HG02970 (cell line): ENCODE results near the gene CBX2.
"Not testable (repeated sequence)": the region's sequence is repeated elsewhere in the genome, so short reads cannot be mapped to it uniquely, and the experiment has no call there.

ENCODE experiments used
- ATAC-seq: cut with Tn5 transposase; IDR thresholded peaks from one replicate; pipeline ENCODE4 v1.9.1; 2021; ENCODE audit warnings: mild to moderate bottlenecking, moderate library complexity, moderate number of reproducible peaks; ENCODE audit not compliant: unreplicated experiment, low FRiP score

CBX2 gene

DNA sequence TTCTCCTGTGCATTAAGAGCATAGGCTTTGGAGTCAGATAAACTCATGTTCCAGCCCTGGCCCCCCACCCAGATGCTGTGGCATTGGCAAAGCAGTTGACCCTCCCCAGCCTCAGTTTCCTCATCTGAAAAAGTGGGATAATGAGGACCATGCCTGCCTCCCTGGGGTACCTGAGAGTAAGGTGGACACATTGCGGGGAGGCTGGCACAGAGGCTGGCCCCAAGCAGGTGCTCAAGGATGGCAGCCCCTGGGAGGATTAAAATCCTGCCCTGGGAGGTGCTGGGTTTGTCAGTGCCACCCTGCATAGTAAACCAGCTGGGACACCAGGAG, 35.4 kb upstream of the CBX2 start:
- ATAC-seq = no peak

GRCh38 chr17:79742951-79743476, 34.9 kb upstream of the CBX2 start:
- ATAC-seq = no peak

GRCh38 chr17:79743614-79744013, 34.3 kb upstream of the CBX2 start:
- ATAC-seq = no peak

DNA sequence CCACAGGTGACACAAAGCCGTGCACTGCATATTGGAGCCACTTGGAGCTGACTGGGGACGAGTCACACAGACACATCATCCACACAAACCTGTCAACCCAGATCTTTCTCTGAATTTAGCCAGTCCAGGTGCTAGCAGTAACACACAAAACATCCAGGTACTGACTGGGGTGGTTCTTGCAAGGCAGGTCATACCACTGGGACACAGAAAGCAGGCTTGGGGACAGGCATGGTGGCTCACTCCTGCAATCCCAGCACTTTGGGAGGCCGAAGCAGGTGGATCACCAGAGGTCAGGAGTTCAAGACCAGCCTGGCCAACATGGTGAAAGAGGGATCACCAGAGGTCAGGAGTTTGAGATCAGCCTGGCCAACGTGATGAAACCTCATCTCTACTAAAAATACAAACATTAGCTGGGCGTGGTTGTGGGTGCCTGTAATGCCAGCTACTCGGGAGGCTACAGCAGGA, 32.3 kb upstream of the CBX2 start:
- ATAC-seq = no peak

DNA sequence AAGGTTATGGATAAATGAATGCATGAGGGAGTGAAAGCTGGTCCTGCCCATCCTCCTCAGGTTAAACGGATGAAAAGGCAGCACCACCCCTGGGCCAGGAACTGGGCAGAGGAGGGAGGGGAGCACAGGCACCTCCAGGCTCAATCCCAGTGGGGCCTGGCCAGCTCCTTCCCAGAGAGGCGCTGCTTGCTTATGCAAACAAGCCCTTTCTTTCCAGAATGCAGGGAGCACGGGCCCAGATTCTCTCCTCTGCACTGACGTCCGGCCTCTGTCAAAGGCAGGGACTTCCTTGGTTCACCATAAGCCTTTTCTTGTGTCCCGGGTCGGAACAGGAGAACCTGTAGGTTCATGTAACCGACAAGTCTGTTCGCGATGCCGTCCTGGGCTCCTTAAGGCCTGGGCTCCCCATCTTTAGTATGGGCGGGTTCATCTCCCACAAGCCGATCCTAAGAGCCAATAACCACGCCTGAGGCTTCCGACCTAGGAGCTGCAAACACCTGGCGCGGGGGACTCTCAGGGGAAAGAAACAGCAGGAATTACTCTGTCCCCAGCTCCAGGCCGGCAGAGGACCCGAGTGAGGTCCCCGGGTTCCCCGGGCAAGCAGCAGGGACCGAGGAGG, 30.9 kb upstream of the CBX2 start:
- ATAC-seq = no peak

- ATAC-seq = no peak
Measured at GRCh38 chr17:79747508-79748294, 30.2 kb upstream of the CBX2 start.

- ATAC-seq = no peak
Measured at GRCh38 chr17:79748295-79749099, 29.5 kb upstream of the CBX2 start.

DNA sequence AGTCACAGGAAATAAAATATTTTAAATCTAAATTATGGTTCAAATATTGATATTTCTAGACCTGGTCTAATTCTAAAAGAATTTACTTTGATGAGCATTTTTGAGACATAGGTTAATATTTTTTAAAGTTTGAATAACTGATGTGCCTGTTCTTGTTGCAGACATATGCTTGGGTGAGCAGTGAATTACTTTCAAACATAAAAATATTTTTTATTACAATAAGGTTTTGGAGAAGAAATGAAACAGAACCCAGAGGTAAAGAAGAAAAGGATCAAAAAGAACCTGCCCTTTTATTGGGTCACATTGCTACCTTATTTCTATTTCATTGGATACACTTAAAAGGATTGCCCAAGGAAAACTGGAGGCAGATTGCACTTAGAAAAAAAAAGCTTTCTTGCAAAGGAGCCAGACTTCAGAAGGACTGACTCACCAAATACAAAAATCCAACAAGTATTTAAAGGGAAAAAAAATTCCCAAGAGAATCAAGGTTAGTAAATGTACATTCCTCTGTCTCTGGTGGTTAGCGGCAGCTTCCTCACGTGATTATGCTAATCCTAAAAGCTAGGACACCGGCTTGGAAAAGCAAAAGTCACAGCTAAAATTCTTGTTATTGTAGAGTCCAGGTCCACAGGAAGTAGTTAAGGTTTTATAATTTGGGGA, 28.7 kb upstream of the CBX2 start:
- no peak for ATAC-seq

DNA sequence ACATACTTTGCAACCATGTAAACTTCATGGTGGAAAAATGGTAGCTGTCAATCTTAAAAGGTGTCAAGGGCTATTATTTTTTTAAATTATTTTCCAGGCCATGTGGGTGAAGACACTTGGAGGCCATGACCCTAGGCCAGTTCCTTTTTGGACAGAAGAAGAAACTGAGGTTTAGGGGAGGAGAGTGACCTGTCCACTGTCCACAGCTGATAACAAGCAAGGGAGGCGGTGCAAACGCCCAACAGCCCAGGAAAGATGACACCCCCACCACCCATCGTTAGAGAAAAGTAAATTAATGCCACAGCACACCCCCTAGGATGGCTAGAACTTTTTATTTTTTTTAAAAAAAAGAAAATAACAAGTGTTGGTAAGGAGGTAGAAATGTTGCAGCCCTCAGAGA, 28.0 kb upstream of the CBX2 start:
- no peak for ATAC-seq

GRCh38 chr17:79750650-79751545, 27.1 kb upstream of the CBX2 start:
- ATAC-seq = no peak

- ATAC-seq = no peak
Measured at GRCh38 chr17:79752175-79752574, 25.8 kb upstream of the CBX2 start.

DNA sequence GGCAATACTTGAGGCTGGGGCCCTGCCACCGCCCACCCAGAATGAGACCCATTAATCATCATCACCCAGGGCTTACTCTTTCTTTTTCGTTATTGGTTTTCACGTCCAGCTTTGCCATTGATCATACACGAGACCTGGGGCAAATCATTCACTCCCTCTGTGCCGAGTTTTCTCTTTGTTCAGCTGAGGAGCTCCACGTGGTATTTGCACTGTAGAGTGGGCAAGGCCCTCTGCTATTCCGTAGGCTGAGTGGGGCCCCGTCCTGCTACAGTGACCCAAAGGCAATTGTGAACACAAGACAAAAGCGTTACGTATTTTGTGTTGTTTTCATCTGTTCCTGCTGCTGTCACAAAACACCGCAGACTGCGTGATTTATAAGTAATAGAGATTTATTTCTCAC, 23.6 kb upstream of the CBX2 start:
- ATAC-seq = no peak

- ATAC-seq = not testable (repeated sequence)
Measured at GRCh38 chr17:79754903-79755302, 23.0 kb upstream of the CBX2 start.

DNA sequence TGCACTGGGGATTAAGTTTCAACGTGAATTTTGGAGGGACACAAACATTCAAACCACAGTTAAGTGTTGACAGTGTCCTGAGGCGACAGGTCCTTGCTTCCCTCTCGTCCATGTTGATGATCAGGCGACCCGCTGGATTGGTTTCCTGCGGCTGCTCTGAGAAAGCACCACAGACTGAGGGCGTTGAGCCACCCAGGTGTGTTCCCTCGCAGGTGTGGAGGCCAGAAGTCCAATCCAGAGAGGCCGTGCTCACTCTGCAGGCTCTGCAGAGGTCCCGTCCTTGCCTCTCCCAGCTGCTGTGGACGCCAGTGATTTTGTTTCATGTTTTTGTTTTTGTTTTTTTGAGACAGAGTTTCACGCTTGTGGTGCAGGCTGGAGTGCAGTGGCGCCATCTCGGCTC, 22.4 kb upstream of the CBX2 start:
- ATAC-seq = no peak

DNA sequence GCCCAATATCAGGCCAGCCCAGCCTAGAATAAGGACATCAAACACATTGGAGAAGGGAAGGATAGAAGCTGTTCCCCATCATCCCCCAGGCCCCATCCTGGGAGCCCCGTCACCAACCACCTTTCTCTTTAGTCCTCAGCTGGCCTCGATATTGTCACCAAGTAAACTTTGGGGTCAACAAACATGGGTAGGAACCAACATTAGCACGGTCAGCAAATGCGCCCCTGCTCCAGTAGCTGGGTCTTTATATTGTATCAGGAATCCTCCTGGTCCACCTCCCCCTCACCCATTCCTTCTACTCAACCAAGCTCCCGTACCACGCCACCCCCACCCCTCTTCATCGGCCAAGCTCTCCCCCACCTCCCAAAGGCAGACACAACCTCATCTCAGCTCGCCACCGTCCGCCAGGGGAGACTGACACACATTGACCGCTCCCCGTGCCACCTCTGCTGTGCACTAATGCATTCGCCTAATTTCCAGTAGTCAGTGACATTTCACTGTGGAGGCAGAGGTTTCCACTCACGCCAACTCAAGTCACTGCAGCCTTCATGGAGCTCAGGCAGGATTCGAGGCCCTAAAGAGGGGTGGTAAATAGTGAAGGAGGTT, 20.7 kb upstream of the CBX2 start:
- no peak for ATAC-seq

DNA sequence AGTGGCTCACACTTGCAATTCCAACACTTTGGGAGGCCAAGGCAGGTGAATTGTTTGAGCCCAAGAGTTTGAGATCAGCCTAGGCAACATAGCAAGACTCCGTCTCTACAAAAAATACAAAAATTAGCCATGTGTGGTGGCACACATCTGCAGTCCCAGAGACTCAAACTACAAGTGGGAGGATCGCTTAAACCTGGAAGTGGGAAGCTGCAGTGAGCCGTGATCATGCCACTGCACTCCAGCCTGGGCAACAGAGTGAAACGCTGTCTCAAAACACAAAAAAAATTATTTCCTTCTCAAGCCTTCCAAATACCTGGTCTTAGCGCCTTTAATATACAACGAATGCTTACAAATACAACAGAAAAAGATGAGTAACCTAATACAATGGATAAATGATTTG, 19.7 kb upstream of the CBX2 start:
- no peak for ATAC-seq

DNA sequence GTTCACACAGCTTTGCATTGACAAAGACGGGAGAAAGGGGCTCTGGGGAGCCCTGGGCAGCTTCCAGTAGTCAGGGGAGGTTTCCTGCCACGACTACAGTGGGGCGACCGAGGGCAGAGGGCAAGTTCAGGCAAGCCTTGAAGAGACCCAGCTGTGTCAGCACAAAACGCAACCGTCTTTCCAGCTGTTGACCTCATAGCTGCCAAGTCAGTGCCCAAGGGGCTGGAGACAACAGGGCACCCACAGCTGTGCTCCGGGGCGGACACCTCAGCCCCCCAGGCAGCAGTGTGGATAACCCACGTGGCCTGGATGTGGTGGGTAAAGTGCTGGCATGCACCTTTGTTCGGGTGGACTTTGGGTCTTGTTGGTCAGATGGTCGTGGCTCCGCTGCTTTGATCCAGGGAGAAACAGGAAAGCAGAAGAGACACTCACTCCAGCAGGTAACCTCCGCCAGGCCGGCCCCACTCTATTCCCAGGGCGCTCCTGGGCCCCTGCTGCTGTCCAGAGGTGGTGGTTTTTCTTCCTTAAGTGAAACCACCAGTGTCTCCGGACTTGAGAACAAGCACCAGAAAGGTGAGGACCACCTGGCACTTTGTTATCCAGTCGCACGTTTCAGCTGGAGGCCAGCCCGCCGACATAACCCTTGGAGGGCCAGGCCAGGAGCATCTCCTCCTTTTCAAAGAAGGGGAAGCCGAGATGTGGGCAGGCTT, 17.6 kb upstream of the CBX2 start:
- no peak for ATAC-seq

DNA sequence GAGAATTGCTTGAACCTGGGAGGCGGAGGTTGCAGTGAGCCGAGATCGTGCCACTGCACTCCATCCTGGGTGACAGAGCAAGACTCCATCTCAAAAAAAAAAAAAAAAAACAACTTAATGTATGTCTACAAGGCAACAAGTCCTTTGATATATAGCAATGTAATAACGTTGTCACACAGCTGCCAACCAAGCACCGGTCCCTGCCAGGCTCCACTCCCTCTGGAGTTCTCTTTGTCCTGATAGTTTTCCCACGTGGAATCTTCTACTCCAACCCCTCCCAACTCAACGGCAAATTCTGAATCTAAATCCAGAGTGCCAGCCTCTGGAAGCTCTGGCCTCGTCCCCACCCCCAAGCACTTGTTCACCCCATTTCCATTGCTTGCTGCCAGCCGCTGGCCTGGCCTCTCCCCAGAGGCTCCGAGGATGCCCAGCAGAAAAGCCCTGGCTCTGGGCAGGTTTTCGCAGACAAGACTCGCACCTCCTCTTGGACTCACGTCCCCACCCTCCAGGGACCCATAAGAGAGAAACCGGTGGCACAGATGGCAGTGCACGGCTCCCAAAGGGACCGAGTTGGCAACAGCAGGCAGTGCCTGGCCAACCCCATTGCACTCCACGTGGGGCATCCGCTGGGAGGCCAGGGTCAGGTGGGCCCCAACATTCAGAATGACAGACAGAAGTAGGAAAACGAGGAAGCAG, 15.9 kb upstream of the CBX2 start:
- no peak for ATAC-seq
